H9 (cell line): ENCODE data around the gene RANBP3. TPM values are rescaled to one million over a fixed set of nuclear protein-coding genes. Genes with fewer than 3 reads are reported as not detected.

Experiments used
- DNase-seq: peaks from one replicate; pipeline ENCODE4 v3.0.0-alpha.2; 2017
- H2AFZ ChIP-seq: one replicate; pipeline ENCODE4 v1.6.1; 2013; ENCODE audit warnings: mild to moderate bottlenecking, low read length, control low read depth, moderate library complexity
- H2AK5ac ChIP-seq: 2 replicates; pipeline ENCODE4 v1.6.1; 2013; ENCODE audit warnings: low read length, control low read depth, mixed read lengths; ENCODE audit not compliant: insufficient read length
- H2BK120ac ChIP-seq: one replicate; pipeline ENCODE4 v1.6.1; 2013; ENCODE audit warnings: low read depth, mild to moderate bottlenecking, low read length, control low read depth, inconsistent platforms; ENCODE audit not compliant: poor library complexity, severe bottlenecking
- H2BK12ac ChIP-seq: 2 replicates; pipeline ENCODE4 v1.6.1; 2013; ENCODE audit warnings: low read length, control low read depth, mixed read lengths, low read depth; ENCODE audit not compliant: insufficient read length
- H2BK15ac ChIP-seq: 2 replicates; pipeline ENCODE4 v1.6.1; 2013; ENCODE audit warnings: low read depth, low read length, control low read depth
- H2BK20ac ChIP-seq: one replicate; pipeline ENCODE4 v1.6.1; 2013; ENCODE audit warnings: low read depth, mild to moderate bottlenecking, low read length, control low read depth, inconsistent platforms; ENCODE audit not compliant: poor library complexity, severe bottlenecking
- H2BK5ac ChIP-seq: 2 replicates; pipeline ENCODE4 v1.6.1; 2013; ENCODE audit warnings: low read length, control low read depth, mixed read lengths; ENCODE audit not compliant: insufficient read length
- H3K14ac ChIP-seq: 2 replicates; pipeline ENCODE4 v1.6.1; 2013; ENCODE audit warnings: low read length, control low read depth; ENCODE audit not compliant: insufficient read depth
- H3K18ac ChIP-seq: 2 replicates; pipeline ENCODE4 v1.6.1; 2013; ENCODE audit warnings: low read depth, mild to moderate bottlenecking, mixed read lengths, low read length, control low read depth; ENCODE audit not compliant: insufficient read length
- H3K23ac ChIP-seq: 2 replicates; pipeline ENCODE4 v1.6.1; 2013; ENCODE audit warnings: low read length, control low read depth, mixed read lengths, low read depth; ENCODE audit not compliant: insufficient read length
- H3K23me2 ChIP-seq: 2 replicates; pipeline ENCODE4 v1.6.1; 2013; ENCODE audit warnings: low read depth, mild to moderate bottlenecking, mixed read lengths, low read length, control low read depth; ENCODE audit not compliant: insufficient read length, poor library complexity, severe bottlenecking
- H3K27ac ChIP-seq: 2 replicates; pipeline ENCODE4 v1.5.1; 2013; ENCODE audit warnings: low read length, control low read depth, mixed read lengths, low read depth; ENCODE audit not compliant: insufficient read length
- H3K27me3 ChIP-seq: 2 replicates; pipeline ENCODE4 v1.6.1; 2013; ENCODE audit warnings: low read length, control low read depth, inconsistent platforms; ENCODE audit not compliant: insufficient read depth
- H3K4ac ChIP-seq: 2 replicates; pipeline ENCODE4 v1.6.1; 2013; ENCODE audit warnings: low read depth, mild to moderate bottlenecking, control low read depth, inconsistent platforms, low read length, moderate library complexity
- H3K4me1 ChIP-seq: 2 replicates; pipeline ENCODE4 v1.6.1; 2013; ENCODE audit warnings: low read length, control low read depth, inconsistent platforms; ENCODE audit not compliant: insufficient read depth
- H3K4me2 ChIP-seq: 2 replicates; pipeline ENCODE4 v1.6.1; 2013; ENCODE audit warnings: low read length, control low read depth, mixed read lengths; ENCODE audit not compliant: insufficient read length, insufficient read depth
- H3K56ac ChIP-seq: 2 replicates; pipeline ENCODE4 v1.6.1; 2013; ENCODE audit warnings: low read depth, mild to moderate bottlenecking, mixed read lengths, low read length, control low read depth; ENCODE audit not compliant: insufficient read length
- H3K79me1 ChIP-seq: 2 replicates; pipeline ENCODE4 v1.6.1; 2013; ENCODE audit warnings: low read depth, mild to moderate bottlenecking, moderate library complexity, low read length, control low read depth, inconsistent platforms; ENCODE audit not compliant: insufficient read depth, poor library complexity, severe bottlenecking
- H3K79me2 ChIP-seq: 2 replicates; pipeline ENCODE4 v1.6.1; 2013; ENCODE audit warnings: low read length, control low read depth, inconsistent platforms; ENCODE audit not compliant: insufficient read depth
- H3K9ac ChIP-seq: 2 replicates; pipeline ENCODE4 v1.6.1; 2013; ENCODE audit warnings: low read length, control low read depth, mixed read lengths; ENCODE audit not compliant: insufficient read length; ENCODE audit errors: extremely low read depth
- H3K9me3 ChIP-seq: one replicate; pipeline ENCODE4 v1.6.1; 2013; ENCODE audit warnings: low read depth, low read length, inconsistent platforms; ENCODE audit not compliant: control insufficient read depth
- H3T11ph ChIP-seq: one replicate; pipeline ENCODE4 v1.6.1; 2013; ENCODE audit warnings: mild to moderate bottlenecking, low read length, control low read depth, inconsistent platforms
- H4K20me1 ChIP-seq: one replicate; pipeline ENCODE4 v1.6.1; 2013; ENCODE audit not compliant: control insufficient read depth, insufficient read length, insufficient read depth
- H4K5ac ChIP-seq: 2 replicates; pipeline ENCODE4 v1.6.1; 2013; ENCODE audit warnings: low read depth, mild to moderate bottlenecking, mixed read lengths, low read length, control low read depth; ENCODE audit not compliant: insufficient read length
- H4K8ac ChIP-seq: replicated peaks from 2 replicates; pipeline ENCODE4 v1.6.1; 2013; ENCODE audit warnings: low read length, control low read depth, mixed read lengths, low read depth; ENCODE audit not compliant: insufficient read length
- H4K91ac ChIP-seq: 2 replicates; pipeline ENCODE4 v1.6.1; 2013; ENCODE audit warnings: low read depth, mild to moderate bottlenecking, moderate library complexity, mixed read lengths, low read length, control low read depth; ENCODE audit not compliant: insufficient read length
- H3K27ac Mint-ChIP-seq, 3 experiments: 2 replicates in 2 of 3; 3 replicates in 1 of 3; pipeline ENCODE4 v1.8.0; 2020 to 2021; ENCODE audit warnings: mixed read lengths in 3 of 3, mild to moderate bottlenecking in 1 of 3, moderate library complexity in 1 of 3
- H3K27me3 Mint-ChIP-seq: 2 replicates; pipeline ENCODE4 v1.8.0; 2021; ENCODE audit warnings: low read depth, mild to moderate bottlenecking, moderate library complexity, mixed read lengths
- H3K36me3 Mint-ChIP-seq, 3 experiments: 2 replicates in 2 of 3; 3 replicates in 1 of 3; pipeline ENCODE4 v1.8.0; 2020 to 2021; ENCODE audit warnings: low read depth in 3 of 3, mixed read lengths in 3 of 3; ENCODE audit not compliant: insufficient read depth in 1 of 3
- H3K4me1 Mint-ChIP-seq, 2 experiments: 2 replicates each; pipeline ENCODE4 v1.8.0; 2020; ENCODE audit warnings: mixed read lengths in 2 of 2
- H3K4me3 Mint-ChIP-seq, 2 experiments: 2 replicates in 1 of 2; 3 replicates in 1 of 2; pipeline ENCODE4 v1.8.0; 2020 to 2021; ENCODE audit warnings: mild to moderate bottlenecking in 2 of 2, mixed read lengths in 2 of 2, moderate library complexity in 1 of 2
- H3K9me3 Mint-ChIP-seq, 2 experiments: 2 replicates in 1 of 2; 3 replicates in 1 of 2; pipeline ENCODE4 v1.8.0; 2020; ENCODE audit warnings: mild to moderate bottlenecking in 2 of 2, mixed read lengths in 2 of 2, moderate library complexity in 1 of 2
- WGBS: extraction: QIAGEN DNeasy Blood & Tissue Kit; methylation state at CpG from one replicate; pipeline ENCODE4 v1.1.7; 2013; ENCODE audit warnings: missing lambda C conversion rate, low lambda C conversion rate, mixed read lengths; ENCODE audit not compliant: insufficient read length; ENCODE audit errors: extremely low coverage; 5-methylcytosine and 5-hydroxymethylcytosine counted together
- total RNA-seq: library from RNA; stranded (reverse); gene quantifications from 2 replicates; pipeline ENCODE4 v1.2.1, GENCODE V29; 2021
- TF ChIP-seq, protein P1 (sequence below): fragments of 200-600 bp; sonication (generic); conservative IDR thresholded peaks from 3 replicates; pipeline ENCODE4 v1.8.0; 2021; ENCODE audit warnings: antibody characterized with exemption, mild to moderate bottlenecking

RANBP3 gene
- total RNA-seq, 1 experiment from 2014 or later, result 86.5 TPM

GRCh38 chr19:5882421-5882968 is 95.4 kb downstream of the RANBP3 start:
- Histone ChIP-seq H2BK120ac (no peak overlapping the region), H4K20me1 (no peaks in the 10 kb centered on the region), H3K79me1 (no peaks in the 10 kb centered on the region), H2AK5ac (no peak overlapping the region), H4K5ac (no peak overlapping the region), H3K4me2 (no peak overlapping the region), H4K8ac (no peak overlapping the region), H3K14ac (no peak overlapping the region), H3K9ac (no peak overlapping the region), H3K23me2 (no peaks in the 10 kb centered on the region), H3K4me1 (no peaks in the 10 kb centered on the region), H3K9me3 (no peaks in the 10 kb centered on the region), H3K56ac (no peak overlapping the region), H4K91ac (no peak overlapping the region), H3K27ac (no peak overlapping the region), H3T11ph (no peak overlapping the region), H2BK5ac (no peak overlapping the region), H2BK20ac (no peak overlapping the region), H2AFZ (no peak overlapping the region), H3K27me3 (no peaks in the 10 kb centered on the region), H3K18ac (no peak overlapping the region), H2BK15ac (no peak overlapping the region), H3K4ac (no peak overlapping the region), H2BK12ac (no peak overlapping the region), H3K79me2 (no peaks in the 10 kb centered on the region), H3K23ac (no peak overlapping the region)
- no peak overlapping the region for H3K4me3 Mint-ChIP-seq
- WGBS, result no CpG with 5 or more reads among the region's 9 CpGs
- no peak for DNase-seq
- no peaks in the 10 kb centered on the region for H3K36me3 Mint-ChIP-seq
- H3K27me3 Mint-ChIP-seq, result peaks cover 35% of the 10 kb centered on the region
- TF ChIP-seq, protein P1, sequence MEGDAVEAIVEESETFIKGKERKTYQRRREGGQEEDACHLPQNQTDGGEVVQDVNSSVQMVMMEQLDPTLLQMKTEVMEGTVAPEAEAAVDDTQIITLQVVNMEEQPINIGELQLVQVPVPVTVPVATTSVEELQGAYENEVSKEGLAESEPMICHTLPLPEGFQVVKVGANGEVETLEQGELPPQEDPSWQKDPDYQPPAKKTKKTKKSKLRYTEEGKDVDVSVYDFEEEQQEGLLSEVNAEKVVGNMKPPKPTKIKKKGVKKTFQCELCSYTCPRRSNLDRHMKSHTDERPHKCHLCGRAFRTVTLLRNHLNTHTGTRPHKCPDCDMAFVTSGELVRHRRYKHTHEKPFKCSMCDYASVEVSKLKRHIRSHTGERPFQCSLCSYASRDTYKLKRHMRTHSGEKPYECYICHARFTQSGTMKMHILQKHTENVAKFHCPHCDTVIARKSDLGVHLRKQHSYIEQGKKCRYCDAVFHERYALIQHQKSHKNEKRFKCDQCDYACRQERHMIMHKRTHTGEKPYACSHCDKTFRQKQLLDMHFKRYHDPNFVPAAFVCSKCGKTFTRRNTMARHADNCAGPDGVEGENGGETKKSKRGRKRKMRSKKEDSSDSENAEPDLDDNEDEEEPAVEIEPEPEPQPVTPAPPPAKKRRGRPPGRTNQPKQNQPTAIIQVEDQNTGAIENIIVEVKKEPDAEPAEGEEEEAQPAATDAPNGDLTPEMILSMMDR, result no peak
- H3K4me1 Mint-ChIP-seq, result peaks cover 13 to 23% of the 10 kb centered on the region in 2 experiments
- H3K9me3 Mint-ChIP-seq, result no peaks in the 10 kb centered on the region; a peak in 1 of 5 replicates
- peak overlapping the region in 2 of 3 experiments; percentile 29 to 53; a peak in 2 of 7 replicates for H3K27ac Mint-ChIP-seq
